LNCaP clone FGC (cell line): ENCODE results near the gene IL17RE.

Experiments used
- DNase-seq: peaks from one replicate; pipeline ENCODE4 v3.0.0-alpha.2; 2011; ENCODE audit warnings: low read depth
- H3K4me3 ChIP-seq: 2 replicates; pipeline ENCODE4 v1.5.1; 2011; ENCODE audit warnings: mild to moderate bottlenecking, low read depth, low read length, control low read depth
- TF ChIP-seq, protein P1 (sequence below): IDR thresholded peaks from 2 replicates; pipeline ENCODE4 v1.5.1; 2012; ENCODE audit warnings: mild to moderate bottlenecking; ENCODE audit not compliant: control insufficient read depth, insufficient read depth; ENCODE audit errors: extremely low read depth

Gene IL17RE

DNA sequence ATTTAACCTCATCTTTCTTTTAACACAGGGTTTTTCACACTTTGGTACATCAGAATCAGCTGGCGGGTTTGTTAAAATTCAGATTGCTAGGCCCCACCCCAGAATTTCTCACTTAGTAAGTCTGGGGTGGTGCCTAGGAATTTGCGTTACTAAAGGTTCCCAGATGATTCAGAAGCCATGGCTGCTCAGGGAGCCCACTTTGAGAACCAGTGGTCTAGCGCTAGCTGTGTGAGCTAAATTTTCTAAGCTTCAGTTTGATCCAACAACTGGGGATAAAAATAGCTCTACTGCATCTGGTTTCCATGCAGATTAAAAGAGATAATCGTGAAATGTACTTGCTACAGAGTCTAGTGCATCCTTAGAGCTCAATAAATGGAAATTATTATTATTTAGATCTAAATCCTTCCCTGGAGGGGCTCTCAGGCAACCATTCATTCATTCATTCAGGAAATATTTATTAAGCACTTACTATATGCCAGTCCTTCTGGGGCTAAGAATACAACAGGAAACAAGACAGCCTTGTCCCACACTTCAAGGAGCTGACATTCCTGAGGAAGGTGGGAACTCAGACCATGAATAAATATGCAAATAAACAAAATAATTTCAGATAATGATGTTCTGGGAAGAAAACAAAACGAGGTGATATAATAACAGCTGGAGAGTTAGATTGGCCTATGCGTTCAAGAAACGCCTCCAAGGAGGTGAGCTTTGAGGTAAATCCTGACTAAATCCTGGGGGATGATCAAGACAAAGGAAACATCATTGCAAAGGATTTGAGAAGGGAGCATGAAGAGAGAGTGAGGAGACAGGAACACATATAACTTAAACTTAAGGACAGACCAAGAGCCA lies 18.7 kb upstream of the IL17RE start:
- no peak for DNase-seq
- H3K4me3 ChIP-seq: no peak overlapping the region
- TF ChIP-seq, protein P1, sequence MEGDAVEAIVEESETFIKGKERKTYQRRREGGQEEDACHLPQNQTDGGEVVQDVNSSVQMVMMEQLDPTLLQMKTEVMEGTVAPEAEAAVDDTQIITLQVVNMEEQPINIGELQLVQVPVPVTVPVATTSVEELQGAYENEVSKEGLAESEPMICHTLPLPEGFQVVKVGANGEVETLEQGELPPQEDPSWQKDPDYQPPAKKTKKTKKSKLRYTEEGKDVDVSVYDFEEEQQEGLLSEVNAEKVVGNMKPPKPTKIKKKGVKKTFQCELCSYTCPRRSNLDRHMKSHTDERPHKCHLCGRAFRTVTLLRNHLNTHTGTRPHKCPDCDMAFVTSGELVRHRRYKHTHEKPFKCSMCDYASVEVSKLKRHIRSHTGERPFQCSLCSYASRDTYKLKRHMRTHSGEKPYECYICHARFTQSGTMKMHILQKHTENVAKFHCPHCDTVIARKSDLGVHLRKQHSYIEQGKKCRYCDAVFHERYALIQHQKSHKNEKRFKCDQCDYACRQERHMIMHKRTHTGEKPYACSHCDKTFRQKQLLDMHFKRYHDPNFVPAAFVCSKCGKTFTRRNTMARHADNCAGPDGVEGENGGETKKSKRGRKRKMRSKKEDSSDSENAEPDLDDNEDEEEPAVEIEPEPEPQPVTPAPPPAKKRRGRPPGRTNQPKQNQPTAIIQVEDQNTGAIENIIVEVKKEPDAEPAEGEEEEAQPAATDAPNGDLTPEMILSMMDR: no peak

DNA sequence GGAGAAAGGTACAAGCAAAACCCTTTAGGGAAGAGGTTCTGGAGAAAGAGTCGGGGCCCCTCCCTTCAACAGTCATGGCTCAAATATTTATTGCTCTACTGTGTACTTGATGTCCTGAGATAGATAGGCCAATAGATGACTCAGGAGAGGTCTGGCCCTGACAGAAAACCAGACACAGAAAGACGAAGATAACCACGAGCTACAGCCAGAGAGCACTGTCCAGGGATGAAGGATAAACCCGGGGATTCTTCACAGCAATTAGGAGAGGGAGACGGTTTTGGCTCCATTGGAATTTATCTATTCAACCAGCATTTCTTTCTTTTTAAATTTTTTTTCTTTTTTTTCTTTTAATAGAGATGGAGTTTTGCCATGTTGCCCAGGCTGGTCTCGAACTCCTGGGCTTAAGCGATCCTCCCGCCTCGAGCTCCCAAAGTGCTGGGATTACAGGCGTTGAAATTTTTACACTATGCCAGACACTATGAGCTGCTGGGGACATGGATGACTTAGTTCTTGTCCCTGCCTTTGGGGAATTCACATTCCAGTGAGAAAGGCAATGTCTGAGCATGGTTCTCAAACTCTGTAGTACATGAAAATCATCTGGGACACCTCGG lies 18.0 kb upstream of the IL17RE start:
- no peak overlapping the region for H3K4me3 ChIP-seq
- TF ChIP-seq, protein P1: no peak
- no peak for DNase-seq

DNA sequence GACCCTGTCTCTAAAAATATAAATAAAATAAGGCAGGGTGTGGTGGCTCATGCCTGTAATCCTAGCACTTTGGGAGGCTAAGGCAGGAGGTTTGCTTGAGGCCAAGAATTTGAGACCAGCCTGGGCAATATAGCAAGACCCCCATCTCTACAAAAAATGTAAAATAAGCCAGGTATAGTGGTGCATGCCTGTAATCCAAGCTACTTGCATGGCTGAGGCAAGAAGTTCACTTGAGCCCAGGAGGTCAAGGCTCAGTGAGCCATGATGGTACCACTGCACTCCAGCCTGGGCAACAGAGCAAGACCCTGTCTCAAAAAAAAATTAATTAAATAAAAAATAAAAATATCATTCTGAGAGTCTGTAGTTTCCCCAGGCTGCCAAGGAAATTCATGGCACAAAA lies 16.3 kb upstream of the IL17RE start:
- no peak for DNase-seq
- no peak overlapping the region for H3K4me3 ChIP-seq
- TF ChIP-seq, protein P1: no peak

DNA sequence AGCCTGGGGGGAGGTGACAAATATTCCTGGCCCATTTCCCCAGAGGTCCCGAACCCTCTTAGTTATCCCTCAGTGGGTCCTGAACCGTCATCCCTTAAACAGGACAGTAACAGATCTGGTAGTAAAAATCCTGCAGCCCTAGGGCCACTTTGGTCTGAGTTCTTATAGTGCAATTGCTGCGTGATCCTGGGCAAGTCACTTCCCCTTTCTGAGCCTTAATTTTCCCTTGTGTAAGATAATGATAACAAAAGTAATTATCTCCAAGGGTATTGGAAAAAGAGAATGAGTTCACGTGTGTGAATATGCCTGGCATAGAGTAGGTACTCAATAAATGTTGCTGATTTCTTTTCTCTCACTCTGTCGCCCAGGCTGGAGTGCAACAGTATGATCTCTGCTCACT lies 15.2 kb upstream of the IL17RE start:
- TF ChIP-seq, protein P1: no peak
- no peak overlapping the region for H3K4me3 ChIP-seq
- DNase-seq: no peak

DNA sequence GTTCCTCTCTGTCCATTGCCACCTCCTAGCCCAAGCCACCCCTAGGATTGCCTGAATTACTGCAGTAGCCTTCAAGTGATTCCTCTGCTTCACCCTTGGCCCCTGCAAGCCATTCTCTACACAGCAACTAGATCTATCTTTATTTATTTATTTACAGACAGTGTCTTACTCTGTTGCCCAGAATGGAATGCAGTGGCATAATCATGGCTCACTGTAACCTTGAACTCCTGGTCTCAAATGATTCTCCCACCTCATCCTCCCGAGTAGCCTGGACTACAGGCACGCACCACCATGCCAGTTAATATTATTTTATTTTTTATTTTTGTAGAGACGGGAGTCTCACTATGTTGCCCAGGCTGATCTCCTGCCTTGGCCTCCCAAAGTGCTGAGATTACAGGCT lies 14.1 kb upstream of the IL17RE start:
- no peak overlapping the region for H3K4me3 ChIP-seq
- TF ChIP-seq, protein P1: no peak
- DNase-seq: no peak

DNA sequence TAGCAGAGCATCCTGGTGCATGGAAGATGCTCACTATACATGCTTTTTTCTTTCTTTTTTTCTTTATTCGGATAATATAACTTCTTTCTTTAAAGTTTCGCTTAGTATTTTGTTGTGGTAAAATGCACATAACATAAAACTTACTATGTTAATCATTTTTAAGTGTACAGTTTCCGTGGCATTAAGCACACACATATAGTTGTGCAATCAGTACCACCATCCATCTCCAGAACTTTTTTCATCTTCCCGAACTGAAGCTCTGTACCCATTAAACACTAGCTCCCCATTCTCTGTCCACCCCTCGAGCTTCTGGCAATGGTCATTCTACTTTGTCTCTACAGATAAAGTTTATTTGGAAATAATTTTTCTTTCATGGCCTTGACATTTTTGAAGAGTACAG lies 13.2 kb upstream of the IL17RE start:
- H3K4me3 ChIP-seq: no peak overlapping the region
- TF ChIP-seq, protein P1: no peak
- DNase-seq: no peak
